Activated T-helper 17 cell treated with anti-CD3 and anti-CD28 coated beads, Interleukin-2, amount 50 U/mL, for 72 hours (primary cell): ENCODE results near the gene CCDC38. TPM values are rescaled to one million over a fixed set of nuclear protein-coding genes. Genes with fewer than 3 reads are reported as not detected.
A peak's percentile ranks its signal among the peaks of the same experiment; 100 is the strongest.

Experiments used
- ATAC-seq: fragments of 150-1000 bp; cut with Tn5 transposase; replicated peaks from 2 replicates; pipeline ENCODE4 v1.10.0; 2021; ENCODE audit warnings: mild to moderate bottlenecking, moderate library complexity
- H3K27ac Mint-ChIP-seq: one replicate; pipeline ENCODE4 v1.8.0; 2022; ENCODE audit warnings: mixed read lengths
- H3K27me3 Mint-ChIP-seq: one replicate; pipeline ENCODE4 v1.8.0; 2022; ENCODE audit warnings: mixed read lengths
- H3K36me3 Mint-ChIP-seq: one replicate; pipeline ENCODE4 v1.8.0; 2022; ENCODE audit warnings: low read depth, mild to moderate bottlenecking, mixed read lengths
- H3K4me1 Mint-ChIP-seq: one replicate; pipeline ENCODE4 v1.8.0; 2022; ENCODE audit warnings: mixed read lengths
- H3K4me3 Mint-ChIP-seq: one replicate; pipeline ENCODE4 v1.8.0; 2022; ENCODE audit warnings: mild to moderate bottlenecking, mixed read lengths
- H3K9me3 Mint-ChIP-seq: one replicate; pipeline ENCODE4 v1.8.0; 2022; ENCODE audit warnings: mixed read lengths
- total RNA-seq, 2 donors: library from RNA; stranded (reverse); gene quantifications; one replicate each; pipeline ENCODE4 v1.2.3, GENCODE V29; 2022

CCDC38 gene
- total RNA-seq, 2 donors from 2014 or later, result 0.24 to 0.28 TPM

GRCh38 chr12:95944108-95944704 is 1.8 kb upstream of the CCDC38 start:
- Mint-ChIP-seq H3K4me3 (peak overlapping the region; percentile 83), H3K27ac (no peak overlapping the region), H3K36me3 (no peaks in the 10 kb centered on the region), H3K9me3 (no peaks in the 10 kb centered on the region), H3K4me1 (no peaks in the 10 kb centered on the region), H3K27me3 (no peaks in the 10 kb centered on the region)
- ATAC-seq, result no peak

- H3K4me1 Mint-ChIP-seq, result no peaks in the 10 kb centered on the region
- H3K27ac Mint-ChIP-seq, result peak within 1 kb of the TSS; percentile 93
- H3K36me3 Mint-ChIP-seq, result no peaks in the 10 kb centered on the region
- peak; percentile 71 for ATAC-seq
- H3K9me3 Mint-ChIP-seq, result no peaks in the 10 kb centered on the region
- no peaks in the 10 kb centered on the region for H3K27me3 Mint-ChIP-seq
- peak within 1 kb of the TSS; percentile 83 for H3K4me3 Mint-ChIP-seq
Measured at GRCh38 chr12:95943330-95943842, 972 bp upstream of the CCDC38 start, which contains the start of gene AMDHD1. AMDHD1 (plus strand) TSS chr12:95943331; CDS start chr12:95943399, 68 bp downstream.

GRCh38 chr12:95942101-95942523 is 302 bp downstream of the CCDC38 start:
- Mint-ChIP-seq H3K4me1 (no peaks in the 10 kb centered on the region), H3K4me3 (peak overlapping the region; percentile 83), H3K27me3 (no peaks in the 10 kb centered on the region)

GRCh38 chr12:95940514-95940913 is 1.9 kb downstream of the CCDC38 start:
- Mint-ChIP-seq H3K27ac (no peak overlapping the region), H3K9me3 (no peaks in the 10 kb centered on the region), H3K4me1 (no peaks in the 10 kb centered on the region), H3K4me3 (no peak overlapping the region), H3K36me3 (no peaks in the 10 kb centered on the region), H3K27me3 (no peaks in the 10 kb centered on the region)
- ATAC-seq, result no peak

More at GRCh38 chr12:95942101-95942523, 302 bp downstream of the CCDC38 start:
- no peak for ATAC-seq
- peak overlapping the region; percentile 93 for H3K27ac Mint-ChIP-seq
- no peaks in the 10 kb centered on the region for H3K9me3 Mint-ChIP-seq
- H3K36me3 Mint-ChIP-seq, result no peaks in the 10 kb centered on the region

GRCh38 chr12:95922231-95922630 is 20.2 kb downstream of the CCDC38 start:
- no peak overlapping the region for H3K4me3 Mint-ChIP-seq
- peak overlapping the region; percentile 6 for H3K27ac Mint-ChIP-seq
- ATAC-seq, result no peak
- no peaks in the 10 kb centered on the region for H3K27me3 Mint-ChIP-seq
- peaks cover 4% of the 10 kb centered on the region for H3K9me3 Mint-ChIP-seq
- no peaks in the 10 kb centered on the region for H3K4me1 Mint-ChIP-seq
- H3K36me3 Mint-ChIP-seq, result no peaks in the 10 kb centered on the region

- peaks cover 4% of the 10 kb centered on the region for H3K9me3 Mint-ChIP-seq
- no peaks in the 10 kb centered on the region for H3K4me1 Mint-ChIP-seq
- ATAC-seq, result no peak
- no peak overlapping the region for H3K27ac Mint-ChIP-seq
- no peak overlapping the region for H3K4me3 Mint-ChIP-seq
- no peaks in the 10 kb centered on the region for H3K36me3 Mint-ChIP-seq
- peaks cover 5% of the 10 kb centered on the region for H3K27me3 Mint-ChIP-seq
Measured at GRCh38 chr12:95919110-95919509, 23.3 kb downstream of the CCDC38 start.

- no peak overlapping the region for H3K4me3 Mint-ChIP-seq
- H3K4me1 Mint-ChIP-seq, result no peaks in the 10 kb centered on the region
- H3K36me3 Mint-ChIP-seq, result no peaks in the 10 kb centered on the region
- peak; percentile 91 for ATAC-seq
- peaks cover 4% of the 10 kb centered on the region for H3K9me3 Mint-ChIP-seq
- H3K27ac Mint-ChIP-seq, result no peak overlapping the region
- peaks cover 5% of the 10 kb centered on the region for H3K27me3 Mint-ChIP-seq
Measured at GRCh38 chr12:95918194-95918993, 24.0 kb downstream of the CCDC38 start.

- Mint-ChIP-seq H3K9me3 (no peaks in the 10 kb centered on the region), H3K4me1 (no peaks in the 10 kb centered on the region), H3K36me3 (no peaks in the 10 kb centered on the region), H3K27ac (no peak overlapping the region), H3K4me3 (no peak overlapping the region), H3K27me3 (peaks cover 7% of the 10 kb centered on the region)
- ATAC-seq, result no peak
Measured at GRCh38 chr12:95909871-95910270, 32.5 kb downstream of the CCDC38 start.

GRCh38 chr12:95908573-95908972 is 33.8 kb downstream of the CCDC38 start:
- Mint-ChIP-seq H3K4me3 (no peak overlapping the region), H3K9me3 (no peaks in the 10 kb centered on the region), H3K36me3 (no peaks in the 10 kb centered on the region), H3K27me3 (peaks cover 10% of the 10 kb centered on the region), H3K4me1 (no peaks in the 10 kb centered on the region), H3K27ac (no peak overlapping the region)
- no peak for ATAC-seq

- Mint-ChIP-seq H3K27ac (no peak overlapping the region), H3K4me3 (no peak overlapping the region), H3K4me1 (no peaks in the 10 kb centered on the region), H3K9me3 (peaks cover under 1% of the 10 kb centered on the region), H3K36me3 (no peaks in the 10 kb centered on the region), H3K27me3 (peaks cover 18% of the 10 kb centered on the region)
- ATAC-seq, result no peak
Measured at GRCh38 chr12:95898081-95898480, 44.3 kb downstream of the CCDC38 start.

- no peaks in the 10 kb centered on the region for H3K36me3 Mint-ChIP-seq
- H3K27ac Mint-ChIP-seq, result no peak overlapping the region
- H3K4me1 Mint-ChIP-seq, result no peaks in the 10 kb centered on the region
- H3K9me3 Mint-ChIP-seq, result no peaks in the 10 kb centered on the region
- no peak for ATAC-seq
- H3K27me3 Mint-ChIP-seq, result peaks cover 18% of the 10 kb centered on the region
- H3K4me3 Mint-ChIP-seq, result no peak overlapping the region
Measured at GRCh38 chr12:95896846-95897245, 45.6 kb downstream of the CCDC38 start.

- Mint-ChIP-seq H3K27ac (no peak overlapping the region), H3K36me3 (no peaks in the 10 kb centered on the region), H3K4me3 (no peak overlapping the region), H3K27me3 (peaks cover 5% of the 10 kb centered on the region), H3K9me3 (no peaks in the 10 kb centered on the region), H3K4me1 (no peaks in the 10 kb centered on the region)
- ATAC-seq, result no peak
Measured at GRCh38 chr12:95890958-95891357, 51.5 kb downstream of the CCDC38 start.

- Mint-ChIP-seq H3K27ac (no peak overlapping the region), H3K4me3 (no peak overlapping the region), H3K27me3 (no peaks in the 10 kb centered on the region), H3K9me3 (no peaks in the 10 kb centered on the region), H3K4me1 (no peaks in the 10 kb centered on the region), H3K36me3 (no peaks in the 10 kb centered on the region)
- ATAC-seq, result no peak
Measured at GRCh38 chr12:95887311-95887710, 55.1 kb downstream of the CCDC38 start.

GRCh38 chr12:95884998-95885397 is 57.4 kb downstream of the CCDC38 start:
- Mint-ChIP-seq H3K4me1 (no peaks in the 10 kb centered on the region), H3K36me3 (no peaks in the 10 kb centered on the region), H3K27me3 (no peaks in the 10 kb centered on the region), H3K4me3 (no peak overlapping the region), H3K9me3 (no peaks in the 10 kb centered on the region), H3K27ac (no peak overlapping the region)
- ATAC-seq, result no peak

- Mint-ChIP-seq H3K4me3 (no peak overlapping the region), H3K9me3 (no peaks in the 10 kb centered on the region), H3K4me1 (no peaks in the 10 kb centered on the region), H3K36me3 (no peaks in the 10 kb centered on the region), H3K27me3 (no peaks in the 10 kb centered on the region), H3K27ac (no peak overlapping the region)
- ATAC-seq, result no peak
Measured at GRCh38 chr12:95882873-95883272, 59.5 kb downstream of the CCDC38 start.
